CD4-positive, alpha-beta memory T cell (primary cell): Measurements from ENCODE around the gene PHACTR4. TPM values are rescaled to one million over a fixed set of nuclear protein-coding genes. Genes with fewer than 3 reads are reported as not detected.
"Not testable (repeated sequence)": the region's sequence is repeated elsewhere in the genome, so short reads cannot be mapped to it uniquely, and the experiment has no call there.

Experiments used
- CTCF ChIA-PET: fragments of 350-600 bp; sonication (Branson Sonifier 250); formaldehyde crosslinking; loops from one replicate; lab custom pipeline; 2021; ENCODE audit warnings: inconsistent platforms; ENCODE audit not compliant: partially characterized antibody; lab: Charles Lee
- POLR2A ChIA-PET: fragments of 350-600 bp; sonication (Branson Sonifier 250); formaldehyde crosslinking; loops from one replicate; lab custom pipeline; 2021; ENCODE audit not compliant: partially characterized antibody; lab: Charles Lee
- DNase-seq, 5 donors: peaks; one replicate each; pipeline versions ENCODE4 v3.0.0 to v3.0.0-alpha.2; 2020 to 2022; ENCODE audit warnings: mixed read lengths in 1 of 5
- H3K27ac ChIP-seq: one replicate; pipeline ENCODE4 v1.7.0; 2013; ENCODE audit warnings: low read depth, low read length
- H3K27me3 ChIP-seq: 2 replicates; pipeline ENCODE4 v1.7.0; 2013; ENCODE audit warnings: mild to moderate bottlenecking, low read length, moderate library complexity; ENCODE audit not compliant: insufficient read depth
- H3K36me3 ChIP-seq: 2 replicates; pipeline ENCODE4 v1.7.0; 2013; ENCODE audit warnings: mild to moderate bottlenecking, low read length, moderate library complexity; ENCODE audit not compliant: insufficient read depth
- H3K4me1 ChIP-seq: 2 replicates; pipeline ENCODE4 v1.7.0; 2013; ENCODE audit warnings: mild to moderate bottlenecking, low read length, moderate library complexity; ENCODE audit not compliant: insufficient read depth
- H3K4me3 ChIP-seq, 2 donors: one replicate each; pipeline ENCODE4 v1.7.0; 2013; ENCODE audit warnings: low read length in 2 of 2, mild to moderate bottlenecking in 1 of 2
- H3K9me3 ChIP-seq, 2 donors: one replicate each; pipeline ENCODE4 v1.7.0; 2013; ENCODE audit warnings: low read length in 2 of 2, control low read depth in 1 of 2; ENCODE audit not compliant: control insufficient read depth in 1 of 2
- H3K27ac Mint-ChIP-seq, 7 donors: one replicate each; pipeline ENCODE4 v1.8.0; 2020 to 2021; ENCODE audit warnings: mixed read lengths in 7 of 7, mild to moderate bottlenecking in 6 of 7, inconsistent platforms in 3 of 7, moderate library complexity in 3 of 7
- H3K27me3 Mint-ChIP-seq, 2 donors: one replicate each; pipeline ENCODE4 v1.8.0; 2020 to 2021; ENCODE audit warnings: mixed read lengths in 2 of 2
- H3K36me3 Mint-ChIP-seq, 2 donors: one replicate each; pipeline ENCODE4 v1.8.0; 2020 to 2021; ENCODE audit warnings: mixed read lengths in 2 of 2, inconsistent platforms in 1 of 2, mild to moderate bottlenecking in 1 of 2
- H3K4me1 Mint-ChIP-seq, 4 donors: one replicate each; pipeline ENCODE4 v1.8.0; 2020 to 2021; ENCODE audit warnings: mixed read lengths in 4 of 4, mild to moderate bottlenecking in 1 of 4
- H3K4me3 Mint-ChIP-seq, 8 donors: one replicate each; pipeline ENCODE4 v1.8.0; 2020 to 2021; ENCODE audit warnings: mixed read lengths in 8 of 8, mild to moderate bottlenecking in 7 of 8, moderate library complexity in 6 of 8, inconsistent platforms in 3 of 8
- H3K9me3 Mint-ChIP-seq, 8 donors: one replicate each; pipeline ENCODE4 v1.8.0; 2020 to 2021; ENCODE audit warnings: mixed read lengths in 8 of 8, mild to moderate bottlenecking in 5 of 8, inconsistent platforms in 3 of 8, moderate library complexity in 1 of 8
- intact Hi-C: fragments of 100-400 bp; cut with micrococcal nuclease; formaldehyde crosslinking; loops from one replicate; pipeline ENCODE4 v1.15.1; 2023
- polyA plus RNA-seq, 2 donors: library from polyadenylated mRNA; unstranded; fragments of 300-500 nt; fragmentation: Illumina TruSeq; gene quantifications; one replicate each; pipeline ENCODE4 v1.2.3, GENCODE V29; 2021
- total RNA-seq, 2 experiments: library from RNA; stranded (reverse); gene quantifications; one replicate each; pipeline ENCODE4 v1.2.3, GENCODE V29; 2021

Gene PHACTR4
- total and polyA plus RNA-seq, 4 experiments from 2014 or later, result 3.6 to 28.8 (median 24.9) TPM

DNA sequence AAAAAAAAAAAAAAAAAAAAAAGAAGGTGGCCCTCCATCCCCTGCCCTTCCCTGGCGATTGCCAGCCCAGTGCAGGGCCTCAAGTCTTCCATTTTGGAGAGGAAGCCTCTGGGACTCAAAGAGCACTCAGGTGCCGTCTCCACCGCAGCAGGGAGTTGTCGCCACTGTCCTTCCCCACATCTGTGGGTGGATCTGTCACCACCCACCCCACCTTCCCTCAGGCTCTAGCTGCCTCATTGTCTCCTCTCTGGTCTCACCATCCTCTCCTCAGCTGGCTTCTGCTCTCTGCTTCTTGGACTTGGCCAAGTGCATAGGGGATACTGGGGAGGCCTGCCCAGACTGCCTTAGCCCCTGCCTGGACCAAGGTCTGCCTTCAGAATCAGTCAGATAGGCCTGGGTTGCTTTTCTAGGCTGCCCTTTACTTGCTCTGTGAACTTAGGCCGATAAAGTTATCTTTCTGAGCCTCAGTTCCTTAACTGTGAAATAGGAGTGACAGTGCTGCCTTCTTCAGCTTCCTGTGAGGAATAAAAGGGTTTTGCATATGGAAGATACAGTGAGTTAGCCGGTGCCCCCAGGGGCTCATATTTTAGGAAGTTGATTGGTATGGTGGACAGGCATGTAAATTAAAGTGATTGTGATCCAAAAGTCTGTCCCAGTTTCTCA, 152.1 kb downstream of the PHACTR4 start:
- H3K27ac Mint-ChIP-seq, result peak overlapping the region in 2 of 7 donors; percentile 52 to 78
- no peaks in the 10 kb centered on the region for H3K27me3 Mint-ChIP-seq
- H3K36me3 ChIP-seq, result no peaks in the 10 kb centered on the region
- CTCF ChIA-PET, result no interaction called here
- no peak for DNase-seq
- peaks cover 23% of the 10 kb centered on the region for H3K4me1 ChIP-seq
- no peak overlapping the region for H3K4me3 Mint-ChIP-seq
- no peaks in the 10 kb centered on the region for H3K9me3 Mint-ChIP-seq
- POLR2A ChIA-PET, result interaction anchor here (1.1 kb wide), 2 partner anchors 16 to 81 kb away, joined by 3 to 4 read pairs; no protein-coding TSS in a partner anchor
- peaks cover 14 to 24% (median 21%) of the 10 kb centered on the region in 4 donors for H3K4me1 Mint-ChIP-seq
- H3K9me3 ChIP-seq, result no peaks in the 10 kb centered on the region
- no peaks in the 10 kb centered on the region for H3K27me3 ChIP-seq
- H3K4me3 ChIP-seq, result no peak overlapping the region
- no peak overlapping the region for H3K27ac ChIP-seq
- intact Hi-C loops, result no loop called here
- H3K36me3 Mint-ChIP-seq, result peaks cover 3 to 7% of the 10 kb centered on the region in 2 donors

GRCh38 chr1:28522537-28522936, 153.0 kb downstream of the PHACTR4 start:
- H3K27me3 ChIP-seq, CTCF ChIA-PET: not testable (repeated sequence)
- POLR2A ChIA-PET, result interaction anchor here (0.6 to 1.1 kb wide), 4 partner anchors 17 to 645 kb away, joined by 3 to 4 read pairs (median 3); no protein-coding TSS in a partner anchor

GRCh38 chr1:28525002-28525642, 155.6 kb downstream of the PHACTR4 start:
- H3K36me3 ChIP-seq, H3K27ac Mint-ChIP-seq, H3K27me3 Mint-ChIP-seq, DNase-seq, intact Hi-C loops, H3K4me1 ChIP-seq, H3K4me1 Mint-ChIP-seq, H3K36me3 Mint-ChIP-seq, H3K4me3 Mint-ChIP-seq, H3K9me3 Mint-ChIP-seq, H3K27ac ChIP-seq, H3K9me3 ChIP-seq, H3K27me3 ChIP-seq, H3K4me3 ChIP-seq: not testable (repeated sequence)
- ChIA-PET POLR2A (interaction anchor here (0.7 to 0.8 kb wide), 2 partner anchors 18 to 19 kb away, joined by 3 read pairs; partner anchors contain the start of gene RCC1), CTCF (interaction anchor here (1.0 to 1.9 kb wide), 2 partner anchors 8 to 165 kb away, joined by 3 to 6 read pairs; no protein-coding TSS in a partner anchor)

More at GRCh38 chr1:28522537-28522936, 153.0 kb downstream of the PHACTR4 start:
- H3K27ac ChIP-seq, H3K9me3 Mint-ChIP-seq, H3K9me3 ChIP-seq, H3K27me3 Mint-ChIP-seq, H3K4me3 Mint-ChIP-seq, DNase-seq, H3K27ac Mint-ChIP-seq, H3K4me3 ChIP-seq, H3K36me3 Mint-ChIP-seq, intact Hi-C loops, H3K36me3 ChIP-seq: not testable (repeated sequence)
- H3K4me1 Mint-ChIP-seq, result peaks cover 9 to 15% (median 14%) of the 10 kb centered on the region in 4 donors
- peaks cover 21% of the 10 kb centered on the region for H3K4me1 ChIP-seq

DNA sequence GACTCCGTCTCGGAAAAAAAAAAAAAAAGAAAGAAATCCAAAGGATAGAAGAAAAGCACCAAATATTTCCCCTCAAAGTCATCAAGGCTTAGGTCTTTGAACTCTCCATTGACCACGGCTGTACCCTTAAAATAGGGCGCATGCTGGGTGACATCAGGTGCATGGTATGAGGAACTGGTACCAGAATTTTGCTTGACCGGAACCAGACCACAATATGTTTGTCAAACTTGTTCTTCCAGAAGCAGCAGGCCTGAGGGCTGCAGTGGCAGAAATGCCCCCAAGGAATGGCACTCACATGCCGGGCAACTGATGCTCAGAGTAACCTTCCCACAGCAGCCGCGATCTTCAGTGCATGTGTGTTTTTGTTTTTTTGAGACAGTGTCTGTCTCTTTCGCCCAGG, 157.3 kb downstream of the PHACTR4 start:
- Histone ChIP-seq H3K27ac (no peak overlapping the region), H3K4me1 (no peaks in the 10 kb centered on the region), H3K36me3 (no peaks in the 10 kb centered on the region), H3K27me3 (no peaks in the 10 kb centered on the region), H3K4me3 (no peak overlapping the region), H3K9me3 (no peaks in the 10 kb centered on the region)
- CTCF ChIA-PET, result interaction anchor here (1.1 kb wide), 1 partner anchor 278 kb away, joined by 3 read pairs; no protein-coding TSS in a partner anchor
- POLR2A ChIA-PET, result no interaction called here
- H3K9me3 Mint-ChIP-seq, result no peaks in the 10 kb centered on the region
- no peak for DNase-seq
- H3K27me3 Mint-ChIP-seq, result no peaks in the 10 kb centered on the region
- peaks cover 0 to 4% (median 2%) of the 10 kb centered on the region in 4 donors for H3K4me1 Mint-ChIP-seq
- H3K36me3 Mint-ChIP-seq, result peaks cover 5 to 6% of the 10 kb centered on the region in 2 donors
- no peak overlapping the region for H3K4me3 Mint-ChIP-seq
- no peak overlapping the region for H3K27ac Mint-ChIP-seq
- intact Hi-C loops, result no loop called here

DNA sequence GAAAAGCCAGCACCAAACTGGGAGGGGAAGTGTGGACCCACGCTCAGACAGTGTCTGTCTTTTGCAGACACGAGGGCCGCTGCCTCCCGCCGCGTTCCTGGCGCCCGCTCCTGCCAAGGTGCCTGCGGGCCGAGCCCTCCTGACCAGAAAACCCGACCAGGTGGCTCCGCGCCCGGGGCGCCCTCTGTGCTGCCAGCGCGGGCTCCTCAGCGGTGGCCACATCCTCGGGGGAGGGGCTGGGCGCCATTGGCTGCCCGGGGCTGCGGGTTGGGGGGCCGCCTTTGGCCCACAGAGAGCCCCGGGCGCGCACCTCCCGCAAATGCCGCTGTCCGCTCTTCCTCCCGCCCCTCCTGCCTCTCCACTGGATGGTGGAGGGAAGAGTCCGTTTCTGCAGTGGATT, 160.9 kb downstream of the PHACTR4 start:
- CTCF ChIA-PET, result no interaction called here
- H3K27me3 Mint-ChIP-seq, result no peaks in the 10 kb centered on the region
- Histone ChIP-seq H3K4me1 (no peaks in the 10 kb centered on the region), H3K36me3 (peaks cover 6% of the 10 kb centered on the region), H3K27me3 (no peaks in the 10 kb centered on the region), H3K9me3 (no peaks in the 10 kb centered on the region), H3K4me3 (no peak overlapping the region), H3K27ac (no peak overlapping the region)
- intact Hi-C loops, result no loop called here
- DNase-seq, result no peak
- no peak overlapping the region for H3K27ac Mint-ChIP-seq
- peaks cover 7 to 14% of the 10 kb centered on the region in 2 donors for H3K36me3 Mint-ChIP-seq
- POLR2A ChIA-PET, result no interaction called here
- H3K4me3 Mint-ChIP-seq, result no peak overlapping the region
- H3K4me1 Mint-ChIP-seq, result peaks cover 0 to 4% (median 0%) of the 10 kb centered on the region in 4 donors
- H3K9me3 Mint-ChIP-seq, result no peaks in the 10 kb centered on the region

DNA sequence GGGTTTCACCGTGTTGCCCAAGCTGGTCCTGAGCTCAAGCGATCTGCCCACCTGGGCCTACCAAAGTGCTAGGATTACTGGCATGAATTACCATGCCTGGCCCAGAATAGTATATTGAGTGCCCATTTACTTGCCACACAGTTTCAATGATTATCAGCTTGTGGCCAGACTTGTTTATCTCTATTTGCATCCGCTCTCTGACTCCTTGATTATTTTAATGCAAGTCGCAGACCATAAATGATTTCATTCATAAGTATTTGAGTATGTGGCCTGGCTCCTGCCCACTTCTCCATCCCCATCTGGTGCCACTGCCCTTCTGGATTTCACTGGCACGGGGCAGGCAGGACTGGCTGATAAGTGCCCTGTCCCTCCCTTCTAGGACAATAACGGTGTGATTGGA, 165.1 kb downstream of the PHACTR4 start:
- CTCF ChIA-PET, result no interaction called here
- peaks cover 19% of the 10 kb centered on the region for H3K36me3 ChIP-seq

DNA sequence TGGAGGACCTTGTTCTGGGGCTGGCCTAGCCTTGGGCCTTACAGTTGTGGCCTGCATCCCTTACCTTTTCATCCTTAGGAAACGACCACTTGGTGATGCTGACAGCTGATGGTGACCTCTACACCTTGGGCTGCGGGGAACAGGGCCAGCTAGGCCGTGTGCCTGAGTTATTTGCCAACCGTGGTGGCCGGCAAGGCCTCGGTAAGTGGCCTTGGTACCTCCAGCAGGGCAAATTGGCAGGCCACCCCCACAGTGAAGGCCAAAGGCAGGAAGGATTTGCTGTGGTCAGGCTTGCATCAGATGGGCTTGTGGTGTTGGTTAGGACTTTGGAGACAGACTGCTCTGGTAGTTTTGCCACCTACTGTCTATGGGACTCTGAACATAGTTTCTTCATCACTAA, 165.6 kb downstream of the PHACTR4 start:
- H3K27ac ChIP-seq, result no peak overlapping the region
- H3K4me1 ChIP-seq, result no peaks in the 10 kb centered on the region
- POLR2A ChIA-PET, result no interaction called here
- Mint-ChIP-seq H3K36me3 (peaks cover 18 to 27% of the 10 kb centered on the region in 2 donors), H3K4me1 (peaks cover 0 to 4% (median 0%) of the 10 kb centered on the region in 4 donors), H3K27ac (no peak overlapping the region), H3K4me3 (no peak overlapping the region), H3K27me3 (no peaks in the 10 kb centered on the region), H3K9me3 (no peaks in the 10 kb centered on the region)
- H3K36me3 ChIP-seq, result peaks cover 19% of the 10 kb centered on the region
- H3K9me3 ChIP-seq, result no peaks in the 10 kb centered on the region
- intact Hi-C loops, result no loop called here
- no peak for DNase-seq
- H3K4me3 ChIP-seq, result no peak overlapping the region
- CTCF ChIA-PET, result no interaction called here
- H3K27me3 ChIP-seq, result no peaks in the 10 kb centered on the region

More for the DNA sequence above, 165.1 kb downstream of the PHACTR4 start:
- peaks cover 18 to 27% of the 10 kb centered on the region in 2 donors for H3K36me3 Mint-ChIP-seq
- no peaks in the 10 kb centered on the region for H3K27me3 Mint-ChIP-seq
- Histone ChIP-seq H3K27ac (no peak overlapping the region), H3K9me3 (no peaks in the 10 kb centered on the region), H3K4me3 (no peak overlapping the region), H3K4me1 (no peaks in the 10 kb centered on the region), H3K27me3 (no peaks in the 10 kb centered on the region)
- no peaks in the 10 kb centered on the region for H3K9me3 Mint-ChIP-seq
- DNase-seq, result no peak
- POLR2A ChIA-PET, result no interaction called here
- no peak overlapping the region for H3K4me3 Mint-ChIP-seq
- peaks cover 0 to 4% (median 0%) of the 10 kb centered on the region in 4 donors for H3K4me1 Mint-ChIP-seq
- no peak overlapping the region for H3K27ac Mint-ChIP-seq
- intact Hi-C loops, result no loop called here
